ENCODE data around the gene ZSCAN5C.

GRCh38 chr19:56156768-56157167 lies 45.3 kb upstream of the ZSCAN5C start:
- TF ChIP-seq SUZ12 (IDR thresholded peaks at IDR 0.05; ENCODE audit: extremely low read depth, insufficient read depth, insufficient read length) (no peak), YY1 (IDR thresholded peaks at IDR 0.05; ENCODE audit: insufficient read depth, insufficient read length) (no peak)
